GM23338 (cell line): Measurements from ENCODE around the gene PRKAA1. TPM values are rescaled to one million over a fixed set of nuclear protein-coding genes. Genes with fewer than 3 reads are reported as not detected.

Source experiments
- ATAC-seq: fragments of 200-7000 bp; cut with Tn5 transposase; 3 replicates; pipeline ENCODE4 v1.9.1; 2020
- DNase-seq: peaks from one replicate; pipeline ENCODE4 v3.0.0-alpha.2; 2015; ENCODE audit warnings: low spot score
- H2AFZ ChIP-seq: fragments of 200-600 bp; sonication (generic); 2 replicates; pipeline ENCODE4 v1.8.0; 2016; ENCODE audit warnings: antibody characterized with exemption, mild to moderate bottlenecking, moderate library complexity
- H3F3A ChIP-seq: fragments of 200-600 bp; sonication (generic); replicated peaks from 2 replicates; pipeline ENCODE4 v1.8.0; 2017; ENCODE audit warnings: antibody characterized with exemption, mixed run types, low read depth
- H3K27ac ChIP-seq: fragments of 200-600 bp; sonication (generic); 2 replicates; pipeline ENCODE4 v1.6.1; 2016; ENCODE audit warnings: low read depth
- H3K27me3 ChIP-seq: fragments of 200-600 bp; sonication (generic); 2 replicates; pipeline ENCODE4 v1.8.0; 2016; ENCODE audit warnings: mild to moderate bottlenecking, mixed run types, moderate library complexity; ENCODE audit not compliant: insufficient read depth
- H3K36me3 ChIP-seq: fragments of 200-600 bp; sonication (generic); 2 replicates; pipeline ENCODE4 v1.8.0; 2016; ENCODE audit warnings: mild to moderate bottlenecking; ENCODE audit not compliant: insufficient read depth
- H3K4me1 ChIP-seq: fragments of 200-600 bp; sonication (generic); 2 replicates; pipeline ENCODE4 v1.8.0; 2016; ENCODE audit warnings: mild to moderate bottlenecking, moderate library complexity; ENCODE audit not compliant: insufficient read depth
- H3K4me2 ChIP-seq: fragments of 200-600 bp; sonication (generic); 2 replicates; pipeline ENCODE4 v1.7.1; 2017; ENCODE audit warnings: mixed run types
- H3K4me3 ChIP-seq: fragments of 200-600 bp; sonication (generic); 2 replicates; pipeline ENCODE4 v1.6.1; 2016; ENCODE audit warnings: mixed run types
- H3K79me2 ChIP-seq: fragments of 200-600 bp; sonication (generic); replicated peaks from 2 replicates; pipeline ENCODE4 v1.8.0; 2017; ENCODE audit warnings: mild to moderate bottlenecking; ENCODE audit not compliant: insufficient read depth
- H3K9me2 ChIP-seq: fragments of 200-600 bp; sonication (generic); 2 replicates; pipeline ENCODE4 v1.8.0; 2017; ENCODE audit not compliant: insufficient read depth
- H4K20me1 ChIP-seq: fragments of 200-600 bp; sonication (generic); replicated peaks from 2 replicates; pipeline ENCODE4 v1.8.0; 2017; ENCODE audit warnings: mild to moderate bottlenecking; ENCODE audit not compliant: insufficient read depth
- H3K27ac Mint-ChIP-seq: 2 replicates; pipeline ENCODE4 v1.8.0; 2020; ENCODE audit warnings: inconsistent platforms, mild to moderate bottlenecking, moderate library complexity, mixed read lengths
- H3K27me3 Mint-ChIP-seq: 3 replicates; pipeline ENCODE4 v1.8.0; 2022; ENCODE audit warnings: low read depth, mild to moderate bottlenecking, moderate library complexity, mixed read lengths, inconsistent platforms; ENCODE audit not compliant: insufficient read depth, poor library complexity
- H3K36me3 Mint-ChIP-seq: 3 replicates; pipeline ENCODE4 v1.8.0; 2021; ENCODE audit warnings: low read depth, mild to moderate bottlenecking, inconsistent platforms, moderate library complexity, mixed read lengths
- H3K4me1 Mint-ChIP-seq: 3 replicates; pipeline ENCODE4 v1.8.0; 2020; ENCODE audit warnings: mild to moderate bottlenecking, inconsistent platforms, mixed read lengths
- H3K4me3 Mint-ChIP-seq: 3 replicates; pipeline ENCODE4 v1.8.0; 2021; ENCODE audit warnings: moderate library complexity, mild to moderate bottlenecking, inconsistent platforms, mixed read lengths
- H3K9me3 Mint-ChIP-seq: 3 replicates; pipeline ENCODE4 v1.8.0; 2020; ENCODE audit warnings: moderate library complexity, mild to moderate bottlenecking, inconsistent platforms, mixed read lengths
- EZH2 ChIP-seq: fragments of 200-600 bp; sonication (generic); IDR thresholded peaks from one replicate; pipeline ENCODE4 v1.8.0; 2017; ENCODE audit warnings: antibody characterized with exemption, mild to moderate bottlenecking, low read depth; ENCODE audit not compliant: unreplicated experiment
- JUNB ChIP-seq: IDR thresholded peaks from one replicate; pipeline ENCODE4 v1.6.1; 2016; ENCODE audit warnings: antibody characterized with exemption; ENCODE audit not compliant: unreplicated experiment
- NANOG ChIP-seq: IDR thresholded peaks from 2 replicates; pipeline ENCODE4 v1.6.1; 2016; ENCODE audit warnings: antibody characterized with exemption, borderline replicate concordance
- POLR2AphosphoS5 ChIP-seq: IDR thresholded peaks from 2 replicates; pipeline ENCODE4 v1.6.1; 2016; ENCODE audit warnings: antibody characterized with exemption, low read depth
- ZNF114 ChIP-seq: fragments of 250-450 bp; sonication (Bioruptor Pico); IDR thresholded peaks from 2 replicates; pipeline ENCODE4 v1.5.0; 2020; ENCODE audit warnings: mild to moderate bottlenecking, moderate library complexity
- ZNF331 ChIP-seq: fragments of 250-450 bp; sonication (Bioruptor Pico); IDR thresholded peaks from 2 replicates; pipeline ENCODE4 v1.5.0; 2020; ENCODE audit warnings: low read depth, mild to moderate bottlenecking, moderate library complexity
- polyA plus RNA-seq: library from polyadenylated mRNA; unstranded; fragments of >200 nt; fragmentation: Nextera tagmentation; extraction: Ambion mirVana; gene quantifications from 2 replicates; pipeline ENCODE4 v1.2.1, GENCODE V29; 2016
- total RNA-seq: library from RNA; depleted of rRNA; stranded (reverse); fragments of >200 nt; shearing (Covaris generic); gene quantifications from 2 replicates; pipeline ENCODE4 v1.2.3, GENCODE V29; 2014
- TF ChIP-seq, protein P1 (sequence below): IDR thresholded peaks from one replicate; pipeline ENCODE4 v1.6.1; 2018; ENCODE audit warnings: antibody characterized with exemption; ENCODE audit not compliant: unreplicated experiment
- TF ChIP-seq, protein P2 (sequence below): fragments of 250-450 bp; sonication (Bioruptor Pico); IDR thresholded peaks from 2 replicates; pipeline ENCODE4 v1.5.0; 2020; ENCODE audit warnings: mild to moderate bottlenecking, moderate library complexity

PRKAA1 gene
- total and polyA plus RNA-seq, 2 experiments from 2014 or later: 10.3 to 35.0 TPM

DNA sequence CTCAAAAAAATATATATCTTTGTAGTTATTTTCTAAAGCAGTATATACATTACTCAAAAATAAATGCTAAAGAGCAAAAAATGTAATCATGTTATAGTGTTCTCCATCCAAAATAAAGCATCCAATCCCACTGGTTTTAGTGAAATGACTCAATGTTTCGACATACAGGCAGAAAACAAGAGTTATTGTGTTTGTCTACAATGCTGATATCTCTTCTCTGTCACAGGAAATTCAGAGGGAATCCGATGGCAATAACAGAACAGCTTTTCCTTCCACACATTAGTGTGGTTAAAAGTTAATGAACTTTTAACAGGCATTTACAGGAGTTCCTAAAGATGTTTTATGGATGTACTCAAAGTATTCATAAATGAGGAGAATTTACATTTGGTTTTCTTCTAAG lies 54.4 kb downstream of the PRKAA1 start:
- Histone ChIP-seq H4K20me1 (no peaks in the 10 kb centered on the region), H3K27me3 (no peaks in the 10 kb centered on the region), H3K9me2 (no peaks in the 10 kb centered on the region), H3K4me3 (no peak overlapping the region), H3F3A (no peaks in the 10 kb centered on the region), H3K27ac (no peak overlapping the region), H3K4me1 (no peaks in the 10 kb centered on the region), H3K79me2 (peaks cover 2% of the 10 kb centered on the region; the same call in 1 of the 2 replicates), H2AFZ (no peak overlapping the region), H3K36me3 (no peaks in the 10 kb centered on the region), H3K4me2 (no peak overlapping the region)
- H3K4me3 Mint-ChIP-seq: no peak overlapping the region
- TF ChIP-seq, protein P1, sequence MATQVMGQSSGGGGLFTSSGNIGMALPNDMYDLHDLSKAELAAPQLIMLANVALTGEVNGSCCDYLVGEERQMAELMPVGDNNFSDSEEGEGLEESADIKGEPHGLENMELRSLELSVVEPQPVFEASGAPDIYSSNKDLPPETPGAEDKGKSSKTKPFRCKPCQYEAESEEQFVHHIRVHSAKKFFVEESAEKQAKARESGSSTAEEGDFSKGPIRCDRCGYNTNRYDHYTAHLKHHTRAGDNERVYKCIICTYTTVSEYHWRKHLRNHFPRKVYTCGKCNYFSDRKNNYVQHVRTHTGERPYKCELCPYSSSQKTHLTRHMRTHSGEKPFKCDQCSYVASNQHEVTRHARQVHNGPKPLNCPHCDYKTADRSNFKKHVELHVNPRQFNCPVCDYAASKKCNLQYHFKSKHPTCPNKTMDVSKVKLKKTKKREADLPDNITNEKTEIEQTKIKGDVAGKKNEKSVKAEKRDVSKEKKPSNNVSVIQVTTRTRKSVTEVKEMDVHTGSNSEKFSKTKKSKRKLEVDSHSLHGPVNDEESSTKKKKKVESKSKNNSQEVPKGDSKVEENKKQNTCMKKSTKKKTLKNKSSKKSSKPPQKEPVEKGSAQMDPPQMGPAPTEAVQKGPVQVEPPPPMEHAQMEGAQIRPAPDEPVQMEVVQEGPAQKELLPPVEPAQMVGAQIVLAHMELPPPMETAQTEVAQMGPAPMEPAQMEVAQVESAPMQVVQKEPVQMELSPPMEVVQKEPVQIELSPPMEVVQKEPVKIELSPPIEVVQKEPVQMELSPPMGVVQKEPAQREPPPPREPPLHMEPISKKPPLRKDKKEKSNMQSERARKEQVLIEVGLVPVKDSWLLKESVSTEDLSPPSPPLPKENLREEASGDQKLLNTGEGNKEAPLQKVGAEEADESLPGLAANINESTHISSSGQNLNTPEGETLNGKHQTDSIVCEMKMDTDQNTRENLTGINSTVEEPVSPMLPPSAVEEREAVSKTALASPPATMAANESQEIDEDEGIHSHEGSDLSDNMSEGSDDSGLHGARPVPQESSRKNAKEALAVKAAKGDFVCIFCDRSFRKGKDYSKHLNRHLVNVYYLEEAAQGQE: no peak
- TF ChIP-seq ZNF114: no peak
- no peak for TF ChIP-seq NANOG
- no peak for TF ChIP-seq EZH2
- H3K4me1 Mint-ChIP-seq: no peaks in the 10 kb centered on the region
- peaks cover 12% of the 10 kb centered on the region; the same call in 2 of the 3 replicates for H3K36me3 Mint-ChIP-seq
- peaks cover 4% of the 10 kb centered on the region; the same call in 1 of the 3 replicates for H3K9me3 Mint-ChIP-seq
- H3K27ac Mint-ChIP-seq: no peak overlapping the region
- no peak for DNase-seq
- ATAC-seq: no peak
- no peaks in the 10 kb centered on the region for H3K27me3 Mint-ChIP-seq

DNA sequence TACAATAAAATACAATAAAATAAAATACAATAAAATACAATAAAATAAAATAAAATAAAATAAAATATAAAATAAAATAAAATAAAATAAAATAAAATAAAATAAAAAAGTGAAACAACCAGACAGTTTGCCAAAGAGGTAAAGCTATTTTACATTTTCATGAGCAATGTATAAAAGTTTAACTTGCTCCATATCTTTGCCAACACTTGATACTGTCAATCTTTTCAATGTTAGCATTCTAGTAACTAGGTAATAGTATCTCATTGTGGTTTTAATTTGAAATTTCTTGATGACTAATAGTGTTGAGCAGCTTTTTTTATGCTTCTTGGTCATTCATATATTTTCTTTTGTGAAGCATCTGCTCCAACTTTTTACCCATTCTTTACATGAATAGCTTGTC lies 59.7 kb downstream of the PRKAA1 start:
- no peaks in the 10 kb centered on the region for H3K79me2 ChIP-seq
- Mint-ChIP-seq H3K27me3 (peaks cover 2% of the 10 kb centered on the region), H3K4me3 (no peak overlapping the region), H3K27ac (no peak overlapping the region), H3K9me3 (peaks cover 4% of the 10 kb centered on the region; the same call in 1 of the 3 replicates), H3K4me1 (no peaks in the 10 kb centered on the region; the same call in 2 of the 3 replicates), H3K36me3 (peaks cover 12% of the 10 kb centered on the region; the same call in 2 of the 3 replicates)
- H3K4me3 ChIP-seq: no peak overlapping the region
- DNase-seq (no peak), ATAC-seq (no peak)
- no peaks in the 10 kb centered on the region for H3F3A ChIP-seq
- no peaks in the 10 kb centered on the region for H3K4me1 ChIP-seq
- H4K20me1 ChIP-seq: no peaks in the 10 kb centered on the region; the same call in 1 of the 2 replicates
- H3K9me2 ChIP-seq: no peaks in the 10 kb centered on the region
- no peaks in the 10 kb centered on the region for H3K36me3 ChIP-seq
- no peak overlapping the region for H3K27ac ChIP-seq
- H2AFZ ChIP-seq: no peak overlapping the region
- no peak overlapping the region for H3K4me2 ChIP-seq
- no peaks in the 10 kb centered on the region for H3K27me3 ChIP-seq
- TF ChIP-seq POLR2AphosphoS5: no peak
- no peak for TF ChIP-seq ZNF331 (CRISPR knock-in tag)
- TF ChIP-seq, protein P1: no peak
- TF ChIP-seq, protein P2, sequence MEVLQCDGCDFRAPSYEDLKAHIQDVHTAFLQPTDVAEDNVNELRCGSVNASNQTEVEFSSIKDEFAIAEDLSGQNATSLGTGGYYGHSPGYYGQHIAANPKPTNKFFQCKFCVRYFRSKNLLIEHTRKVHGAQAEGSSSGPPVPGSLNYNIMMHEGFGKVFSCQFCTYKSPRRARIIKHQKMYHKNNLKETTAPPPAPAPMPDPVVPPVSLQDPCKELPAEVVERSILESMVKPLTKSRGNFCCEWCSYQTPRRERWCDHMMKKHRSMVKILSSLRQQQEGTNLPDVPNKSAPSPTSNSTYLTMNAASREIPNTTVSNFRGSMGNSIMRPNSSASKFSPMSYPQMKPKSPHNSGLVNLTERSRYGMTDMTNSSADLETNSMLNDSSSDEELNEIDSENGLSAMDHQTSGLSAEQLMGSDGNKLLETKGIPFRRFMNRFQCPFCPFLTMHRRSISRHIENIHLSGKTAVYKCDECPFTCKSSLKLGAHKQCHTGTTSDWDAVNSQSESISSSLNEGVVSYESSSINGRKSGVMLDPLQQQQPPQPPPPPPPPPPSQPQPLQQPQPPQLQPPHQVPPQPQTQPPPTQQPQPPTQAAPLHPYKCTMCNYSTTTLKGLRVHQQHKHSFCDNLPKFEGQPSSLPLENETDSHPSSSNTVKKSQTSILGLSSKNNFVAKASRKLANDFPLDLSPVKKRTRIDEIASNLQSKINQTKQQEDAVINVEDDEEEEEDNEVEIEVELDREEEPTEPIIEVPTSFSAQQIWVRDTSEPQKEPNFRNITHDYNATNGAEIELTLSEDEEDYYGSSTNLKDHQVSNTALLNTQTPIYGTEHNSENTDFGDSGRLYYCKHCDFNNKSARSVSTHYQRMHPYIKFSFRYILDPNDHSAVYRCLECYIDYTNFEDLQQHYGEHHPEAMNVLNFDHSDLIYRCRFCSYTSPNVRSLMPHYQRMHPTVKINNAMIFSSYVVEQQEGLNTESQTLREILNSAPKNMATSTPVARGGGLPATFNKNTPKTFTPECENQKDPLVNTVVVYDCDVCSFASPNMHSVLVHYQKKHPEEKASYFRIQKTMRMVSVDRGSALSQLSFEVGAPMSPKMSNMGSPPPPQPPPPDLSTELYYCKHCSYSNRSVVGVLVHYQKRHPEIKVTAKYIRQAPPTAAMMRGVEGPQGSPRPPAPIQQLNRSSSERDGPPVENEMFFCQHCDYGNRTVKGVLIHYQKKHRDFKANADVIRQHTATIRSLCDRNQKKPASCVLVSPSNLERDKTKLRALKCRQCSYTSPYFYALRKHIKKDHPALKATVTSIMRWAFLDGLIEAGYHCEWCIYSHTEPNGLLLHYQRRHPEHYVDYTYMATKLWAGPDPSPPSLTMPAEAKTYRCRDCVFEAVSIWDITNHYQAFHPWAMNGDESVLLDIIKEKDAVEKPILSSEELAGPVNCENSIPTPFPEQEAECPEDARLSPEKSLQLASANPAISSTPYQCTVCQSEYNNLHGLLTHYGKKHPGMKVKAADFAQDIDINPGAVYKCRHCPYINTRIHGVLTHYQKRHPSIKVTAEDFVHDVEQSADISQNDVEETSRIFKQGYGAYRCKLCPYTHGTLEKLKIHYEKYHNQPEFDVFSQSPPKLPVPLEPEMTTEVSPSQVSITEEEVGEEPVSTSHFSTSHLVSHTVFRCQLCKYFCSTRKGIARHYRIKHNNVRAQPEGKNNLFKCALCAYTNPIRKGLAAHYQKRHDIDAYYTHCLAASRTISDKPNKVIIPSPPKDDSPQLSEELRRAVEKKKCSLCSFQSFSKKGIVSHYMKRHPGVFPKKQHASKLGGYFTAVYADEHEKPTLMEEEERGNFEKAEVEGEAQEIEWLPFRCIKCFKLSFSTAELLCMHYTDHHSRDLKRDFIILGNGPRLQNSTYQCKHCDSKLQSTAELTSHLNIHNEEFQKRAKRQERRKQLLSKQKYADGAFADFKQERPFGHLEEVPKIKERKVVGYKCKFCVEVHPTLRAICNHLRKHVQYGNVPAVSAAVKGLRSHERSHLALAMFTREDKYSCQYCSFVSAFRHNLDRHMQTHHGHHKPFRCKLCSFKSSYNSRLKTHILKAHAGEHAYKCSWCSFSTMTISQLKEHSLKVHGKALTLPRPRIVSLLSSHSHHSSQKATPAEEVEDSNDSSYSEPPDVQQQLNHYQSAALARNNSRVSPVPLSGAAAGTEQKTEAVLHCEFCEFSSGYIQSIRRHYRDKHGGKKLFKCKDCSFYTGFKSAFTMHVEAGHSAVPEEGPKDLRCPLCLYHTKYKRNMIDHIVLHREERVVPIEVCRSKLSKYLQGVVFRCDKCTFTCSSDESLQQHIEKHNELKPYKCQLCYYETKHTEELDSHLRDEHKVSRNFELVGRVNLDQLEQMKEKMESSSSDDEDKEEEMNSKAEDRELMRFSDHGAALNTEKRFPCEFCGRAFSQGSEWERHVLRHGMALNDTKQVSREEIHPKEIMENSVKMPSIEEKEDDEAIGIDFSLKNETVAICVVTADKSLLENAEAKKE (CRISPR knock-in tag): no peak
- no peak for TF ChIP-seq EZH2
- TF ChIP-seq JUNB: no peak
